HG03439 (cell line): ENCODE data around the gene ADORA2A.

Source experiments
- ATAC-seq: cut with Tn5 transposase; IDR thresholded peaks from one replicate; pipeline ENCODE4 v1.9.1; 2021; ENCODE audit warnings: mild to moderate bottlenecking, moderate library complexity; ENCODE audit not compliant: unreplicated experiment

ADORA2A gene

GRCh38 chr22:24402460-24403192 is 24.8 kb upstream of the ADORA2A start:
- no peak for ATAC-seq

- no peak for ATAC-seq
Measured at GRCh38 chr22:24403346-24403745, 24.1 kb upstream of the ADORA2A start.

DNA sequence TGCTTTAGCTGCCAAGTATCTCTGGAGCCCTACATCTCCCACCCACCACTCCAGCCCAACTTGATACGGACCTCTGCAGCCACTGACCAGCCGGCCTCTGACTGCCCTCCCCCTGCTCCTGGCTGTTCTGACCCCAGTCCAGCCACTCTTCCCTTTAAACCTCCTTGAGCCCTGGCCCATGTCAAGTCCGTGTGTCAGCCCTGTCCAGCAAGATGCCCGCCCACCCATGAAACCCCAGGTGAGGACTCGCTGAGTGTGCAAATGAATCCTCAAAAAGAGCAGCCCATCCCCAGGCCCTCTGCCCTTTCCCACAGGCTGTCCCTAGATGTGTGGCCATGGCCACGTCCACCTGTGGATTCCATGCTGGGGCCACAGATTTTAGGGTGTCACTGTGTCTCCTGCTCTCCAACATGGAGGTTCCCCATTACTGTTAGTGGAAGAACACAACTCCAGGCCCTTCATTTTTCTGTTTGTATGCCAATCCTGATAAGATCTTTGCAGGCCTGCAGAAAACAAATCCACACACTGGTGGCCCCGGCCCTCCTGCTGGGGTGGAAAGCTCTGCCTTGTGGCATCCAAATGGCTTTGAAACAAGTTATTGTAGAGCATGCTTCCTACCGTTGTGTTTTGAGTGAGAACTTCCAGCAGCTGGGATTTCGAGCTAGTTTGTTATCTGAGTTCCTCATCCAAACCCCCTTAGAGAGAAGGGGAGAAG is 22.7 kb upstream of the ADORA2A start:
- ATAC-seq: no peak

- no peak for ATAC-seq
Measured at GRCh38 chr22:24405631-24406321, 21.6 kb upstream of the ADORA2A start.

- no peak for ATAC-seq
Measured at GRCh38 chr22:24406322-24407277, 20.8 kb upstream of the ADORA2A start.

DNA sequence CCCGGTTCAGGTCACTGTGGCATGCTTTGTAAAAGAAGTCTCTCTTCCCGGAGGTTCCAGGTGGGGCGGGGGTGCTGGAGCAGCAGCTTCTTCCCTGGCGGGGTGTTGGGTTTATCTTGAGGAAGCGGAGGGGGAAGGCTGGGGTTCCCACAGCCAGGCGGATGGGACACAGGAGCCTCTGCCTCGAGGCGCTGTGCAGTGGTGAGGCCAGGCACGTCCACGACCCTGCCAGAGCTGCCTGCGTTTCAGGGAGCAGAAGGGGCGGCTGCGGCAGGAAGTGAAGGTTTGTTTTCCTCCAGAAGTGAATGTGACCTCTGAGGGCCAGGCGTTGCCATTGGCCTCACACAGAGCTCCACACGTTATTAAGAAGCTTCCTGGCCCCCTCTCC is 20.1 kb upstream of the ADORA2A start:
- ATAC-seq: no peak

- ATAC-seq: no peak
Measured at GRCh38 chr22:24407884-24408283, 19.5 kb upstream of the ADORA2A start.

DNA sequence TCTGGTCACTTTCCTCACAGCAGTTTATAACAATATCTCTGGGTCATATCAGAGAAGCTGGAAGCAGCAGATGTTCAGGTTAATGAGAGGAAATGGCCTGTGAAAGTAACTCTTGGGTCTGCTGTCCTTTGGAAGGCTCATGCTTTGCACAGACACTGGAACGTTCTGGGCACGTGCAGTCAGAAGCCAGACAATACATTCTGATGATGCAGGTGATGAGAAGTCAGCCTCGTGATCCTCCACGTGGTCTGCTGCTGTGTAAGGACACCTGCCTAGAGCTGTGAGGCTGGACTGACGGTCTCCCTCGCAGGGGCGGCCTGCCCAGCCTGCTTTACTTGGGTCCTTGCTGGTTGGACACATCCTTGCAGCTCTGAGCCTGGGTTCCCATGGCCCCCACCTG is 18.8 kb upstream of the ADORA2A start:
- no peak for ATAC-seq

DNA sequence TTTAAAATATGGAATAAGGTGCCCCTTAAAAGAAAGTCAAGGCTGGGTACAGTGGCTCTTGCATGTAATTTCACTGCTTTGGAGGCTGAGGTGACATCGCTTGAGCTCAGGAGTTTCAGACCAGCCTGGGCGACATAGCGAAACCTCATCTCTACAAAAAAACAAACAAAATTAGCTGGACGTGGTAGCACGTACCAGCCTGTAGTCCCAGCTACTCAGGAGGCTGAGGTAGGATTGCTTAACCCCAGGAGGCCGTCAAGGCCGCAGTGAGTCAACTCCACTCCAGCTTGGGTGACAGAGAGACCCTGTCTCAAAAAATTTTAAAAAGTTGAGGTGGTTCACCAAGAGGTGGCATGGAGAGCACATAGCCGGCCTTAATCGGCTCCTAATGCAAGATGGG is 17.7 kb upstream of the ADORA2A start:
- no peak for ATAC-seq

DNA sequence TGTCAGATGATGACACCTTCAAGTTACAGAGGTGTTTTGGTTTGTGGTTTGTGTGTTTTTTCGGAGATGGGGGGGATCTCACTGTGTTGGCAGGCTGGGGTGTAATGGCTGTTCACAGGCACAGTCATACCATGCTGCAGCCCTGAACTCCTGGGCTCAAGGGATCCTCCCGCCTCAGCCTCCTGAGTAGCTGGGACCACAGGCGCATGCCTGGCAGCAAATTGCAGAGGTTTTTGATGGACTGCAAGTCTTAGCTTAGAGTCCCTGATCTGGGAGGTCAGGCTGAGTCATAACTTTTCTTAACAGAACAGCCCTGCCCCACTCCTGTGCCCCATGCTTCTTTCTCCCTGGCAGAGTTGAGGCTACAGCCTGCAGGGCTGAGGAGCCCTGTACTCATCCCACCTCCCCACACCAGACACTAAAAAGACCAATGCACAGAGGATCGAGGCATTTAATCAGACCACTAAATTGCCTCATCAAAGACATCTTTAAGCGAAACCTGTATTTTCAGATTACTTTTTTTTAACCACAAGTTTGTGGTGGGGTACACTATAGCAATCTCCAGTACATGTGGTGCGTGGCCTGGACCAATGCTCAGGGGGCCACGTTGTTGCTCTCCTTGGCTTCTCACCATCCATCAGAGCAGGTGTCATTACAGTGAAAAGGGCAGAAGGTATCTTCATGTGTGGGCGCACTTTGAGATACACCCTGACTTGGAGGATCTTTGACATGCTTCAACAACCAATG is 17.1 kb upstream of the ADORA2A start:
- ATAC-seq: no peak

DNA sequence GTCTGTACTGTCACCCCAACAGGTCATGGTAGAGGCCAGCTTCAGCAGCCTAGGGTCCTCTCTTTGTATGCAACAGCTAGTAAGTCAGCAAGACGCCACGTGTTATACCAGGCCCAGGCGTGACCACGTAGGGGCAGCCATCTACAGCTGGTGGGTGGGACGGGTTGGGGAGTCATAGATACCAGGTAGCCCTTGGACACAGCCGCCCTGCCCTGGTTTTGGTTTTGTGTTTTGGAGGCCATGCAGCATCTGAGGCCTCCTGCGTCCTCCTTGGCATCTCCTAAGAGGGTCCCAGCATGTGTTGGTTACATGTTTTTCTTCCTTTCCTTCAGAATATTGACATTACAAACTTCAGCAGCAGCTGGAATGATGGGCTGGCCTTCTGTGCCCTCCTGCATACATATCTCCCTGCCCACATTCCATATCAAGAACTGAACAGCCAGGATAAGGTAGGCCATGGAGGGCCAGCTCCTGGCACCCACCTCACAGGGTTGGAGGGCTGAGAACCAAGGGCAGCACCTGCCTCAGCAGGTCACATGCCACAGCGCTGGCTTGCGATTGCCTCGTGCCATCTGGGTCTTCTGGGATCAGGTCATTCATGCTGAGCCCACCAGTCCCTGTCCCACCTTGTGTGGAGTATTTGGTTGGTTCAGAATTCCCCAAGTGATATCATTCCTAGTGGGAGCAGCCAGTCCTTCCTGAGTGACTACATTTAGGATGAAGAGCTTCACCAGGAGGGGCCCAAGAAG is 16.0 kb upstream of the ADORA2A start:
- no peak for ATAC-seq

GRCh38 chr22:24412274-24412673 is 15.1 kb upstream of the ADORA2A start:
- ATAC-seq: no peak

GRCh38 chr22:24413271-24413670 is 14.1 kb upstream of the ADORA2A start:
- no peak for ATAC-seq

DNA sequence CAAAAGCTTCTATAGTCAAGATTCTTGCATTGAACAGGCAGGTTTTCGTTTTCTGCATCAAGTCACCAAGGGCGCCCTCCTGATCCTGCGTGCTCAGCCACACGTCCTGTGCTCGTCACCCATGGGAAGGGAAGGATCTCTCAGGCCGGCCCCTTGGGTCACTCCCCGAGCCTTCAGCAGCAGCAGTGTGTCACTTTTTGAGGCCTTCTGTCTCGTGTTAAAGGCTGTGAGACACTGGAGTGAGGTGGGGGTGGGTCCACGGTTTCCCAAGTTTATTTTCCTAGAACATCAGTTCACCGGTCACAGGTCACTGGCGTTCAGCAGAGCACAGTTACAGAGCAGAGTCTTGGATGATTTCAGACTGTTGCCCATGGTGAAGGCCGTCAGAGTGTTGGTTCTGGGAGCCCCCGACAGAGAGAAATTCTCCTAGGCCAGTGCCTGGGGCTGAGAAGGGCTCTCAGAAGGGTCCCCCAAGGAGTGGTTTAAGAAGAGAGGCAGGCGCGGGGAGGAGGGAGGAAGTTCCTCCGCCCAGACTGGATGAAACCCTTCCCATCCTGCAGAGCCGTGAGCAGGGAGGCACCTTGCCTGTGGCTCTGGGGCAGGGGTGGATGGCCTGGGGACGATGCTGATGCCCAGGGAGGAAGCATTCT is 13.5 kb upstream of the ADORA2A start:
- no peak for ATAC-seq

GRCh38 chr22:24414523-24414922 is 12.9 kb upstream of the ADORA2A start:
- no peak for ATAC-seq

GRCh38 chr22:24414984-24415945 is 12.1 kb upstream of the ADORA2A start:
- no peak for ATAC-seq

DNA sequence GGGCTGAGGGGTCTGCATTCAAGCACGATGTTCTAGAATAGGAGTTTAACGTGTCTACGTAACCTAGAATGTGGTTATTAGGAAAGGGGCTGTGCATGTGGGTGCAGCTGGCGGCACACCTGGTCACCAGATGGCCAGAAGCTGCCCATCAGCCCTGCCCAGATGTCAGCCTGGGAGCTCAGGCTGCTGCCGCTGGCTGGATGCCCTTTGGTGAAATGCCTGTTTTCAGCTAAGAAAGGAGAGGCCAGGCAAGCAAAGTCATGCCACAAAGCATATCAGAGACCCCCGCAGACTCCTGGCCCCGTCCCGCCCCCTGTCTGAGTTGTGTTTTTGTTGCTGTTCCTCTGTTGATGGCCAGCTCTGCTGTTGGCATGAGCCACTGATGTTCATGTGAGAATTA is 11.3 kb upstream of the ADORA2A start:
- no peak for ATAC-seq

GRCh38 chr22:24416611-24417010 is 10.8 kb upstream of the ADORA2A start:
- no peak for ATAC-seq
